NCI-H1694 treated with DMSO at 0.1 percent for 48 hours (cell line): Measurements from ENCODE around the gene SIRT6.
"Not testable (repeated sequence)": the region's sequence is repeated elsewhere in the genome, so short reads cannot be mapped to it uniquely, and the experiment has no call there.

ENCODE experiments used
- DNase-seq: peaks from one replicate; lab custom pipeline; 2025; lab: John Stamatoyannopoulos, UW

Gene SIRT6

DNA sequence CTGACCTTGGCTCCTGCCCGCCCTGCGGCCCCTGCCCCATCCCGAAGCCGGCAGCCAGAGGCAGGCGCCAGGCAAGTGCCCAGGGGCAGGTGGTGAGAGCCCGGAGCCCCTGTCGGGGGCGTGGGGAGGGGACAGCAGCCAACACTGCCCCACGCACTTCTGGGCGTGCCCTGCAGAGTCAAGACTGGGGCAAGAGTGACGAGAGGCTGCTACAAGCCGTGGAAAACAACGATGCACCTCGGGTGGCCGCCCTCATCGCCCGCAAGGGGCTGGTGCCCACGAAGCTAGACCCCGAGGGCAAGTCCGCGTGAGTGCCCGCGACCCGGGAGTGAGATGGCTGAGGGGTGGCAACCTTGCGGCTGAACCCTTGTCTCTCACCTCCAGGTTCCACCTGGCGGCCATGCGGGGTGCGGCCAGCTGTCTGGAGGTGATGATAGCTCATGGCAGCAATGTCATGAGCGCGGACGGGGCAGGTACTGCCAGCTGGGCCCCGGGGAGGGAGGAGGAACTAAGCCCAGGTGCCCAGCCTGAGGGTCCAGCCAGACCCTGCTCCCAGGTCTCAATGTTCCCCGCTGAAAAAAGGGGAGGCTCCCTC is 17.4 kb upstream of the SIRT6 start:
- DNase-seq = no peak

DNA sequence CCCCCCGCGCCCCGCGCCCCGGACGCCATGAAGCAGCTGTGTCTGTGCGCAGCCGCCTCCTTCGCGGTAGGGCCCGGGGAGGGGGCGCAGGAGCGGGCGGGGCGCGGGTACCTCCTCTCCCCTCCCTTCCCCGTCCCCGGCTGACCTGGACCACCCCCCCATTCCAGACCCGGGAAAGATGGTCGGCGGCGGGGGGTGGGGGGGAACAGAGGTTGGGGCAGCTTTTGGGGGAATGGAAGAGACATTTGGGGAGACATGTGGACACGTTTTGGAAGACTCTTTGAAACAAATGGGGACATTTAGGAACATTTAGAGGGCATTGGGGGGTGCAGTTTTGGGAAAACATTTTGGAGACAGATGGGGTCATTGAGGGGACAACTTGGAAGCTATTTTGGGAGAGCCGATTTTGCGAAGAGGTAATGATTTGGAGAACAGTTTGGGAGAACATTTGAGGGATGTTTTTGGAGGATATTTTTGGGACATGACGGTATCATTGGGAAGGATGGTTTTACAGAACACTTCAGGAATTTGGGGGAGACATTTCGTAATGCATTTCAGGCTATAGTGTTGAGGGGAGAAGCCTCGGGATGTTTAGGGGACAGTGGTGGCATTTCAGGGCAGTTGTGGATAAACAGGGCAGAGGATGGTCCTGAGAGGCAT is 16.2 kb upstream of the SIRT6 start:
- no peak for DNase-seq

- no peak for DNase-seq
Observed at GRCh38 chr19:4197625-4198466, 15.5 kb upstream of the SIRT6 start.

DNA sequence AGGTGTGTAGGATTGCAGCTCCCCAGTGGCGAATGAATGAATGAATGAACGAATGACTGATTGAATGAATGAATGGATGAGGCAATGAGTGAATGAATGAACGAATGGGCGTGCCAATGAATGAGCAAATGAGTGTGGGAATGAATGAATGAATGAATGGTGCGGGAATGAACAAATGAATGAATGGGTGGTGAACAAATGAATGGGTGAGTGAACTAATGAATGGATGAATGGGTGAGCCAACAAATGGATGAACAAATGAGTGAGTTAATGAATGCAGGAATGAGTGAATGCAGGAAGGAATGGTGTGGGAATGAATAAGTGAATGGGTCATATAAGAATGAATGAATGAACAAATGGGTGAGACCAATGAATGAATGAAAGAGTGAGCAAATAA is 14.9 kb upstream of the SIRT6 start:
- DNase-seq = no peak

DNA sequence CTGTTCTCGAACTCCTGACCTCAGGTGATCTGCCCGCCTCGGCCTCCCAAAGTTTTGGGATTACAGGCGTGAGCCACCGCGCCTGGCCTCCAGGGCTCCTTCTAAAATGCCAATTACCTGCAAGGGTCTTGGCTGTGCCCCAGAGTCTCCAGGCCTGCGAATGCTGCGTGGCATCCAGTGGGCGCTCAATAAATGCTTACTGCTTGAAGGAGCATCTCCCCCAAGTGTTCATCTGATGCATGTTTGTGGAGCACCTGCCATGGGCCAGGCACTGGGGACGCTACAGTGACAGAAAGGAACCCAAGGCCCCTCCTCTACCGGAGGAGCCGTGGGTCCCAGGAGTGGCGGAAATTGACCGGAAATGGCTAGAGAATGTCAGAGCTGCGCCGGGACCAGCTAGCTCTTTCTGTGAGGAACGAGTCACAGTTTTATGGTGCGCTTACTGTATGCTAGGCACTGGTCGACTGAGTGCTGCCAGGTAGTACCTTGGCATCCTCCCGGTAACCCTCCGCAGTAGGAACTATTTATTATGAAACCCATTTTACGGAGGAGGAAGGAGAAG is 14.3 kb upstream of the SIRT6 start:
- DNase-seq = no peak

- DNase-seq = no peak
Observed at GRCh38 chr19:4196009-4196408, 13.6 kb upstream of the SIRT6 start.

GRCh38 chr19:4194353-4194752 is 12.0 kb upstream of the SIRT6 start:
- DNase-seq = no peak

DNA sequence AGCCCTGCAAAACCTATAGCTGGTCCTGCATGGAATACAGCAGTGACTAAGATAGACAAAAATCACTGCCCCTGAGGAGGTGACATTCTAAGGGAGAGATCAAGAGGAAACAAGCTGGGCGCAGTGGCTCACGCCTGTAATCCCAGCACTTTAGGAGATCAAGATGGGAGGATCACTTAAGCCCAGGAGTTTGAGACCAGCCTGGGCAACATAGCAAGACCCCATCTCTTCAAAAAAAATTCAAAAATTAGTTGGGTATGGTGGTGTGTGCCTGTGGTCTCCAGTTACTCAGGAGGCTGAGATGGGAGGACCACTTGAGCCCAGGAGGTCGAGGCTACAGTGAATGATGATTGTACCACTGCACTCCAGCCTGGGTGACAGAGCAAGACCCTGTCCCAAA is 10.2 kb upstream of the SIRT6 start:
- not testable (repeated sequence) for DNase-seq

GRCh38 chr19:4189641-4190040 is 7.3 kb upstream of the SIRT6 start:
- DNase-seq = no peak

- no peak for DNase-seq
Observed at GRCh38 chr19:4187313-4188122, 5.2 kb upstream of the SIRT6 start.

DNA sequence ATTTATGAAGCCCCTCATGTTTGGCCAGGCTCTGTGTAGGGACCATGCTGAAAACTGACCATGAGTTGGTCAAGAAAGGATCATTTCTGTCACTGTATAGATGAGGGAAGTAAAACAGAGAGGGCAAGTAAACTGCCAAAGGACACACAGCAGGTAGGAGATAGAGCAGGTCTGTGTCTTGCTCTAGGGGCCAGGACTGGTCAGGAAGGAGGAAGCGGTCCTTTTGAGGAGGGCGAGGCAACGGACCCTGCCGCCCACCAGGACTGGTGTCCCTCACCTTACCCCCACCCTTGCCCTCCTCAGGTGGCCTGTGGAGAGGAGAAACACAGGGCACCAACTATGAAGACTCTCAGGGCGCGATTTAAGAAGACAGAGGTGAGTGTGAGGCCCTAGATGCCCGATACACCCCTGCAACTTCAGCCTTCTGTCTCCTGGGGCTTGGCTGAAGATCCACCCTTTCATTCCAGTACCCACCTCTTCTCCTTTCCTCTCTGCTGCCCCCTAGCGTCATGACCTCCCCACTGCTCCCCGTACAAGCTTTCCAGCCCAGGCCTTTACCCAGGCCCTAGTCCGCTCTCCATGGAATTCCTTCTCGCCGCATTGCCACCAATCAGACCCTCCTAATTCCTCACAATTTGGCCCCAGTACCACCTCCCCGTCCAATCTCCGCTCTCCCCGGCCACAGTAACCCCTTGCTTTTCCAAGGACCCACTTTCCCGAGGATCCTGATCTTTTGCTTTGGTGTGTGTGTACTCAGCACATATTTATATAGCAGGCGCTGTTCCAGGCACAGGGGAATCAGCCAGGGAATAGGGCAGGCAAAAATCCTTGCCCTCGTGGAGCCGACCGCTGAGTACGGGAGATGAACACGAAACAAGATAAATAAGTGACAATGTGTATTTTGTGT is 4.0 kb upstream of the SIRT6 start:
- peak; percentile 27 for DNase-seq

- no peak for DNase-seq
Observed at GRCh38 chr19:4185413-4186086, 3.2 kb upstream of the SIRT6 start.

- DNase-seq = no peak
Observed at GRCh38 chr19:4184718-4185352, 2.5 kb upstream of the SIRT6 start.

- DNase-seq = no peak
Observed at GRCh38 chr19:4183967-4184717, 1.8 kb upstream of the SIRT6 start.

- DNase-seq = no peak
Observed at GRCh38 chr19:4181053-4181508, 1.3 kb downstream of the SIRT6 start.

DNA sequence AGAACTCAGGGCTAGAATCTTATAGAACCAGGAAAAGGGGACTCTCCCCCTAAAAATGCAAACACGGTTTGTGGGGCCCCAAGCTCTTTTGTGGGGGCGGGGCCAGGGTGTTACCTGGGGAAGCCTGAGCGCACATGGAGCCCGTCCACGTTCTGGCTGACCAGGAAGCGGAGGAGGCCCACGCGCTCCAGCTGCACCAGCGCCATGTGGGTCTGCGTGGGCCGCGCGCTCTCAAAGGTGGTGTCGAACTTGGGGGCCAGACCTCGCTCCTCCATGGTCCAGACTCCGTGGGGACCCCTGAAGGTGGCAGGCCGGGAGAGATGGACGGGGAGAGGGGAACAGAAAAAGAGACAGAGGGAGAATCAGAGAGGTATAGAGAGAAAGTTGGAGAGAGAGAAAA is 3.4 kb downstream of the SIRT6 start:
- no peak for DNase-seq

DNA sequence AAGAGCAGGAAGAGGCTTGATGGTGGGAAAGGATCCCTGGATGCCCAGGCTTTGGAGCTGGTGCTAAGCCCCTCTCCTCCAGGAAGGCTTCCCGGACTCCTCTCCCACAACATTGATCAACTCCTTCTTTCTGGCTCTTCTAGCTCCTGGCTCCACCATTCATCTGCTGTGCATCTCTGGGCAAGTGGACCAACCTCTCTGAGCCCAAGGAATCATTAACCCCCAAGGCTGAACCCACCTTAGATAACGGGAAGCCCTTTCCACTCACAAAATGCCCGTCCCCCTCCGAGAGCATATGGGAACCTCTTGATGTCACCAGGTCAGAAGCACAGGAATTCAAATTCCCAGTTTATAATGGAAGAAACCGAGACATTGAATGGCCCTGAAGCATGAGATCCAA is 5.2 kb downstream of the SIRT6 start:
- no peak for DNase-seq

- no peak for DNase-seq
Observed at GRCh38 chr19:4175669-4175931, 6.8 kb downstream of the SIRT6 start.

DNA sequence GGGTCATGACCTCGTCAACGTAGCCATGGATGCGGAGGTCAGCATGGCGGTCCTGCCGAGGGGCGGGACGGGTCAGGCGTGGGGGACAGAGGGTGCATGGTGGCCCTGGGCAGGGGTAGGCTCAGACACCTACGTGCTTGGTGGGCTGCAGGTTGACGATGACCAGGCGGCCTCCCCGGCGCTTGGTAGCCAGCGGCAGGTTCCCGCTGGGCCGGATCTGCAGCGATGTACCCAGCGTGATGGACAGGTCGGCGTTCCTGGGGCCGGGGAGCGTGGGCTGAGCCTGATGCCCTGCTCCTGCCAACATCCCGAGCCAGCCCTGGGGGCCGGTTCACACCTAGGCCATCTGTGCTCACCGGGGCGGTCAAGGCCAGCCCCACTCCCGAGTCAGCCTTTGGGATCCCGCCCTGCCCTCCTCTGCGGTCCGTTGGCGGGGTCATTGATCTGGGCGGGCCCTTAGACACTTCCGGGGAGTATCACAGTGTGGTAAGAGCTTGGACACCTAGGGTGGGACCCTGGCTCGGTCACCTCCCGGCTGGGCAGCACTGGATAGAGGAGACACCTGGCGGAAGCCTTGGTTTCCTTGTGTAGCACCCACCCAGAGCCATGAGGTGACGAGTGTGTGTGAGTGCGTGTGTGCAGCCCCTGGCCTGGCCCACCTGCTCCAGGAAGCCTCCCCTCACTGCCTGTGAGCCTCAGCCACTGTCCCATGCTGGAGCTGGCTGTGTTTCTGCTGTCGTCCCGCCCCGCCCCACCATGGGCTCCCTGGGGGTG is 7.3 kb downstream of the SIRT6 start:
- no peak for DNase-seq
